Germinal center (tissue), 1 donor: ENCODE measurements around the gene PRAMEF10.
"Not testable (repeated sequence)": the region's sequence is repeated elsewhere in the genome, so short reads cannot be mapped to it uniquely, and the experiment has no call there.

Experiments
- DNase-seq: peaks from one replicate; pipeline ENCODE4 v3.0.0; 2012; ENCODE audit warnings: mixed read lengths, low spot score

The PRAMEF10 gene

GRCh38 chr1:12898170-12898569 lies at the start of gene PRAMEF10:
Gene PRAMEF10 (minus strand): TSS chr1:12898270. CDS start chr1:12895847, 2,423 bp downstream.
- not testable (repeated sequence) for DNase-seq

GRCh38 chr1:12947480-12947879 lies 49.4 kb upstream of the PRAMEF10 start, which contains the start of gene PRAMEF6:
Gene PRAMEF6 (minus strand): TSS chr1:12947580. CDS start chr1:12942518, 5,062 bp downstream.
- DNase-seq, result not testable (repeated sequence)

GRCh38 chr1:12924368-12924767 lies 26.3 kb upstream of the PRAMEF10 start:
- DNase-seq, result not testable (repeated sequence)

GRCh38 chr1:12921749-12922148 lies 23.7 kb upstream of the PRAMEF10 start:
- DNase-seq, result not testable (repeated sequence)

- not testable (repeated sequence) for DNase-seq
Observed at GRCh38 chr1:12916310-12916709, 18.2 kb upstream of the PRAMEF10 start, which contains the start of gene PRAMEF7. Gene PRAMEF7 (plus strand): TSS chr1:12916610. CDS start chr1:12917693, 1,083 bp downstream.

GRCh38 chr1:12903793-12904572 lies 5.9 kb upstream of the PRAMEF10 start:
- DNase-seq, result not testable (repeated sequence)

GRCh38 chr1:12899186-12899585 lies 1.1 kb upstream of the PRAMEF10 start:
- DNase-seq, result not testable (repeated sequence)

- not testable (repeated sequence) for DNase-seq
Observed at GRCh38 chr1:12886101-12886500, 12.0 kb downstream of the PRAMEF10 start, which contains the start of gene PRAMEF4. Gene PRAMEF4 (minus strand): TSS chr1:12886201. CDS start chr1:12883394, 2,807 bp downstream.

GRCh38 chr1:12878453-12878852 lies 19.6 kb downstream of the PRAMEF10 start:
- DNase-seq, result not testable (repeated sequence)

GRCh38 chr1:12863131-12863880 lies 34.8 kb downstream of the PRAMEF10 start:
- not testable (repeated sequence) for DNase-seq

- not testable (repeated sequence) for DNase-seq
Observed at GRCh38 chr1:12856786-12857185, 41.3 kb downstream of the PRAMEF10 start, which contains the start of gene PRAMEF2. Gene PRAMEF2 (plus strand): TSS chr1:12857086. CDS start chr1:12859010, 1,924 bp downstream.

- DNase-seq, result no peak
Observed at GRCh38 chr1:12851779-12852178, 46.3 kb downstream of the PRAMEF10 start.

GRCh38 chr1:12848620-12849019 lies 49.5 kb downstream of the PRAMEF10 start, which contains the start of gene HNRNPCL1:
Gene HNRNPCL1 (minus strand): TSS chr1:12848720. CDS start chr1:12848289, 431 bp downstream.
- not testable (repeated sequence) for DNase-seq
